GM19468 (cell line): ENCODE data around the gene CCDC8.

Source experiments
- ATAC-seq: cut with Tn5 transposase; IDR thresholded peaks from one replicate; pipeline ENCODE4 v1.9.1; 2021; ENCODE audit warnings: mild to moderate bottlenecking, moderate library complexity, moderate number of reproducible peaks; ENCODE audit not compliant: unreplicated experiment; ENCODE audit errors: extremely low read depth

The CCDC8 gene

GRCh38 chr19:46361915-46362314 lies 51.4 kb downstream of the CCDC8 start:
- no peak for ATAC-seq
